ENCODE data around the gene HEG1. TPM values are rescaled to one million over a fixed set of nuclear protein-coding genes. Genes with fewer than 3 reads are reported as not detected.
"Not testable (repeated sequence)": the region's sequence is repeated elsewhere in the genome, so short reads cannot be mapped to it uniquely, and the experiment has no call there.

HEG1 gene
- total RNA-seq, 3 donors from 2014 or later (not counting 1 experiment from before 2014, with no cell fraction given): 52.1 to 83.5 (median 68.1) TPM

- Histone ChIP-seq H3K4me1 (ENCODE audit: control insufficient read depth, insufficient read depth, low read length) (no peaks in the 10 kb centered on the region), H3K36me3 (ENCODE audit: control insufficient read depth, insufficient read depth, low read length) (no peaks in the 10 kb centered on the region)
- no peaks in the 10 kb centered on the region for H3K36me3 Mint-ChIP-seq
Measured at GRCh38 chr3:125087768-125088391, 32.1 kb upstream of the HEG1 start.

GRCh38 chr3:125085166-125085565, 29.4 kb upstream of the HEG1 start:
- H3K36me3 Mint-ChIP-seq: no peaks in the 10 kb centered on the region
- H3K9me3 ChIP-seq (ENCODE audit: control insufficient read depth, insufficient read depth, low read length): no peaks in the 10 kb centered on the region
- intact Hi-C loops (cut with micrococcal nuclease): no loop called here

More at GRCh38 chr3:125087768-125088391, 32.1 kb upstream of the HEG1 start:
- no peak overlapping the region for H3K4me3 Mint-ChIP-seq
- 95% methylated on average over 5 of the region's 6 CpGs for WGBS (ENCODE audit: insufficient coverage)
- peaks cover 0 to 7% of the 10 kb centered on the region in 2 donors for H3K4me1 Mint-ChIP-seq
- peaks cover 0 to 7% of the 10 kb centered on the region in 2 donors for H3K27me3 Mint-ChIP-seq (ENCODE audit: low read depth in 2 of 2)
- Histone ChIP-seq H3K4me3 (ENCODE audit: low read length) (no peak overlapping the region), H3K27ac (ENCODE audit: low read length) (no peak overlapping the region), H3K9me3 (ENCODE audit: control insufficient read depth, insufficient read depth, low read length) (peaks cover 3% of the 10 kb centered on the region), H3K27me3 (ENCODE audit: control insufficient read depth, insufficient read depth, low read length) (no peaks in the 10 kb centered on the region)
- intact Hi-C loops (cut with micrococcal nuclease): no loop called here
- DNase-seq: no peak
- no peak for TF ChIP-seq CTCF (IDR thresholded peaks at IDR 0.05)
- ATAC-seq: no peak
- H3K9me3 Mint-ChIP-seq: no peaks in the 10 kb centered on the region
- H3K27ac Mint-ChIP-seq: no peak overlapping the region

GRCh38 chr3:125083776-125084175, 28.0 kb upstream of the HEG1 start:
- TF ChIP-seq CTCF (IDR thresholded peaks at IDR 0.05): no peak
- Histone ChIP-seq H3K27me3 (ENCODE audit: control insufficient read depth, insufficient read depth, low read length) (no peaks in the 10 kb centered on the region), H3K4me3 (ENCODE audit: low read length) (no peak overlapping the region), H3K27ac (ENCODE audit: low read length) (no peak overlapping the region), H3K9me3 (ENCODE audit: control insufficient read depth, insufficient read depth, low read length) (no peaks in the 10 kb centered on the region), H3K36me3 (ENCODE audit: control insufficient read depth, insufficient read depth, low read length) (no peaks in the 10 kb centered on the region), H3K4me1 (ENCODE audit: control insufficient read depth, insufficient read depth, low read length) (no peaks in the 10 kb centered on the region)
- no peak for ATAC-seq
- peaks cover 4 to 12% of the 10 kb centered on the region in 2 donors for H3K4me1 Mint-ChIP-seq
- intact Hi-C loops (cut with micrococcal nuclease): no loop called here
- no peak overlapping the region for H3K4me3 Mint-ChIP-seq
- 80% methylated on average over 10 of the region's 10 CpGs for WGBS (ENCODE audit: insufficient coverage)
- H3K36me3 Mint-ChIP-seq: no peaks in the 10 kb centered on the region
- DNase-seq: no peak
- H3K27me3 Mint-ChIP-seq (ENCODE audit: low read depth in 2 of 2): peaks cover 0 to 7% of the 10 kb centered on the region in 2 donors
- H3K9me3 Mint-ChIP-seq: no peaks in the 10 kb centered on the region
- no peak overlapping the region for H3K27ac Mint-ChIP-seq

More at GRCh38 chr3:125085166-125085565, 29.4 kb upstream of the HEG1 start:
- no peak overlapping the region for H3K27ac Mint-ChIP-seq
- ATAC-seq (no peak), DNase-seq (no peak)
- no peaks in the 10 kb centered on the region for H3K36me3 ChIP-seq (ENCODE audit: control insufficient read depth, insufficient read depth, low read length)
- peaks cover 0 to 7% of the 10 kb centered on the region in 2 donors for H3K4me1 Mint-ChIP-seq
- H3K4me3 Mint-ChIP-seq: no peak overlapping the region
- no peaks in the 10 kb centered on the region for H3K4me1 ChIP-seq (ENCODE audit: control insufficient read depth, insufficient read depth, low read length)
- peaks cover 0 to 7% of the 10 kb centered on the region in 2 donors for H3K27me3 Mint-ChIP-seq (ENCODE audit: low read depth in 2 of 2)
- no peak overlapping the region for H3K27ac ChIP-seq (ENCODE audit: low read length)
- no peak overlapping the region for H3K4me3 ChIP-seq (ENCODE audit: low read length)
- no peak for TF ChIP-seq CTCF (IDR thresholded peaks at IDR 0.05)
- H3K27me3 ChIP-seq (ENCODE audit: control insufficient read depth, insufficient read depth, low read length): no peaks in the 10 kb centered on the region
- no peaks in the 10 kb centered on the region for H3K9me3 Mint-ChIP-seq

- WGBS (ENCODE audit: insufficient coverage): 78% methylated on average over 4 of the region's 4 CpGs
- H3K4me1 ChIP-seq (ENCODE audit: control insufficient read depth, insufficient read depth, low read length); H3K27me3 Mint-ChIP-seq (ENCODE audit: low read depth in 2 of 2); DNase-seq; H3K9me3 Mint-ChIP-seq; H3K27ac ChIP-seq (ENCODE audit: low read length); H3K4me3 ChIP-seq (ENCODE audit: low read length); H3K27ac Mint-ChIP-seq; H3K4me3 Mint-ChIP-seq; H3K36me3 Mint-ChIP-seq; H3K27me3 ChIP-seq (ENCODE audit: control insufficient read depth, insufficient read depth, low read length); H3K9me3 ChIP-seq (ENCODE audit: control insufficient read depth, insufficient read depth, low read length); intact Hi-C loops (cut with micrococcal nuclease); ATAC-seq; H3K36me3 ChIP-seq (ENCODE audit: control insufficient read depth, insufficient read depth, low read length): not testable (repeated sequence)
- peaks cover 15 to 23% of the 10 kb centered on the region in 2 donors for H3K4me1 Mint-ChIP-seq
Measured at GRCh38 chr3:125082339-125082738, 26.5 kb upstream of the HEG1 start.

All from natural killer cell (primary cell).